K562 (cell line): ENCODE measurements around the gene CDH12. TPM values are rescaled to one million over a fixed set of nuclear protein-coding genes. Genes with fewer than 3 reads are reported as not detected.

Source experiments
- ATAC-seq: fragments of 200-7000 bp; cut with Tn5 transposase; 3 replicates; pipeline ENCODE4 v1.9.1; 2020; ENCODE audit warnings: moderate library complexity
- BruUV-seq: library from RNA; stranded (reverse); fragments of 400-500 nt; replicated peaks from 2 replicates; lab custom pipeline; 2021; lab: Mats Ljungman, UMichigan
- CTCF ChIA-PET: fragments of 300-600 bp; formaldehyde crosslinking; extraction: SDS; loops from one replicate; lab custom pipeline; 2021; ENCODE audit warnings: low intra/inter-chr PET ratio; lab: Yijun Ruan, JAX
- POLR2A ChIA-PET: fragments of 300-600, 350-650 bp; sonication (Branson Sonifier 250); formaldehyde crosslinking; extraction: SDS; loops from one replicate; lab custom pipeline; 2021; ENCODE audit warnings: antibody characterized with exemption, inconsistent platforms; lab: Yijun Ruan, JAX
- DNase-seq, 4 experiments: peaks; one replicate each; pipeline versions ENCODE4 v3.0.0 to v3.0.0-alpha.2; 2011 to 2018; ENCODE audit warnings: low spot score in 3 of 4, mixed read lengths in 3 of 4; ENCODE audit errors: extremely low read depth in 1 of 4
- FAIRE-seq: peaks from 2 replicates; lab custom pipeline; 2011; peaks lifted over from hg19 to GRCh38; lab: Jason Lieb, UNC
- H2AFZ ChIP-seq: 2 replicates; pipeline ENCODE4 v1.6.0; 2011; ENCODE audit warnings: low read depth, low read length, control low read depth, inconsistent platforms
- H3K27ac ChIP-seq: fragments of 200-600 bp; 3 replicates; pipeline ENCODE4 v1.8.0; 2011; ENCODE audit warnings: low read depth, mild to moderate bottlenecking, control low read depth, inconsistent platforms, low read length, moderate library complexity, mixed read lengths; ENCODE audit errors: extremely low read depth
- H3K27me3 ChIP-seq, 2 experiments: fragments of 300-600 bp in 1 of 2; 2 replicates in 1 of 2; 3 replicates in 1 of 2; pipeline versions ENCODE4 v1.6.0 to v1.8.0; 2011; ENCODE audit warnings: inconsistent platforms in 2 of 2, low read length in 2 of 2, mild to moderate bottlenecking in 1 of 2, mixed read lengths in 1 of 2, moderate library complexity in 1 of 2; ENCODE audit not compliant: control insufficient read depth in 2 of 2, insufficient read depth in 2 of 2
- H3K36me3 ChIP-seq: fragments of 300-600 bp; 3 replicates; pipeline ENCODE4 v1.8.0; 2011; ENCODE audit warnings: mild to moderate bottlenecking, low read length, inconsistent platforms; ENCODE audit not compliant: control insufficient read depth, insufficient read depth
- H3K4me1 ChIP-seq, 2 experiments: fragments of 200-600 bp in 1 of 2; replicated peaks in 1 of 2; 2 replicates in 1 of 2; 3 replicates in 1 of 2; pipeline versions ENCODE4 v1.5.1 to v1.8.0; 2011; ENCODE audit warnings: inconsistent platforms in 2 of 2, low read length in 2 of 2, mild to moderate bottlenecking in 1 of 2, mixed read lengths in 1 of 2, moderate library complexity in 1 of 2; ENCODE audit not compliant: control insufficient read depth in 2 of 2, insufficient read depth in 2 of 2
- H3K4me2 ChIP-seq: 2 replicates; pipeline ENCODE4 v1.6.1; 2011; ENCODE audit warnings: low read length, control low read depth, inconsistent platforms, mixed read lengths; ENCODE audit not compliant: insufficient read depth
- H3K4me3 ChIP-seq: fragments of 200-600 bp; sonication (generic), shearing (Covaris generic); 2 replicates; pipeline ENCODE4 v1.5.1; 2016; ENCODE audit warnings: control low read depth, inconsistent platforms
- H3K79me2 ChIP-seq: fragments of 200-600 bp; 3 replicates; pipeline ENCODE4 v1.8.0; 2011; ENCODE audit warnings: low read length, inconsistent platforms; ENCODE audit not compliant: control insufficient read depth, insufficient read depth
- H3K9ac ChIP-seq, 2 experiments: 2 replicates each; pipeline versions ENCODE4 v1.6.0 to v1.6.1; 2011; ENCODE audit warnings: low read depth in 2 of 2, low read length in 2 of 2, control low read depth in 1 of 2, inconsistent platforms in 1 of 2, mild to moderate bottlenecking in 1 of 2, mixed read lengths in 1 of 2; ENCODE audit not compliant: insufficient read depth in 1 of 2
- H3K9me1 ChIP-seq: one replicate; pipeline ENCODE4 v1.6.0; 2011; ENCODE audit warnings: inconsistent platforms, mild to moderate bottlenecking, low read length, moderate library complexity; ENCODE audit not compliant: control insufficient read depth, insufficient read depth
- H3K9me3 ChIP-seq: replicated peaks from 2 replicates; pipeline ENCODE4 v1.5.1; 2011; ENCODE audit warnings: low read depth, low read length, inconsistent platforms; ENCODE audit not compliant: control insufficient read depth, insufficient read depth
- H4K20me1 ChIP-seq: replicated peaks from 2 replicates; pipeline ENCODE4 v1.6.1; 2011; ENCODE audit warnings: low read length, inconsistent platforms, mixed read lengths; ENCODE audit not compliant: control insufficient read depth, insufficient read depth
- BRF1 ChIP-seq: IDR thresholded peaks from 3 replicates; pipeline ENCODE4 v1.6.1; 2011; ENCODE audit warnings: borderline replicate concordance, mild to moderate bottlenecking; ENCODE audit not compliant: insufficient read length; ENCODE audit errors: extremely low read depth
- CREB1 ChIP-seq, 2 experiments: sonication (generic) in 1 of 2; formaldehyde crosslinking in 1 of 2; IDR thresholded peaks; 2 replicates each; pipeline versions ENCODE4 v1.6.1 to v1.8.0; 2012 to 2022; ENCODE audit warnings: inconsistent platforms in 1 of 2, mild to moderate bottlenecking in 1 of 2, missing genetic modification reagents in 1 of 2, moderate library complexity in 1 of 2
- KAT7 ChIP-seq: sonication (generic); formaldehyde crosslinking; IDR thresholded peaks from 2 replicates; pipeline ENCODE4 v1.8.0; 2022; ENCODE audit warnings: missing genetic modification reagents, mild to moderate bottlenecking, borderline replicate concordance
- NFXL1 ChIP-seq: fragments of 450-650 bp; formaldehyde crosslinking; IDR thresholded peaks from 2 replicates; pipeline ENCODE4 v1.4.0; 2021; ENCODE audit warnings: mild to moderate bottlenecking
- RBM14 ChIP-seq: fragments of 200-400 bp; formaldehyde crosslinking; IDR thresholded peaks from 2 replicates; pipeline ENCODE4 v1.6.1; 2018; ENCODE audit warnings: low read depth, mild to moderate bottlenecking, low read length, moderate library complexity, borderline replicate concordance; ENCODE audit not compliant: insufficient read depth
- SAFB2 ChIP-seq: fragments of 200-400 bp; formaldehyde crosslinking; IDR thresholded peaks from 2 replicates; pipeline ENCODE4 v1.6.1; 2018; ENCODE audit warnings: borderline replicate concordance, low read length, low read depth, moderate library complexity; ENCODE audit not compliant: severe bottlenecking
- SAP30 ChIP-seq: fragments of 200-600 bp; sonication (generic); IDR thresholded peaks from 2 replicates; pipeline ENCODE4 v1.6.1; 2012; ENCODE audit warnings: borderline replicate concordance, low read depth, mild to moderate bottlenecking, moderate library complexity, low read length, control low read depth, inconsistent platforms; ENCODE audit not compliant: insufficient read depth, poor library complexity, severe bottlenecking
- SMC3 ChIP-seq: conservative IDR thresholded peaks from 2 replicates; pipeline ENCODE4 v1.6.1; 2011; ENCODE audit warnings: low read depth, low read length, improper control_type of control experiment; ENCODE audit not compliant: insufficient read depth
- ZNF174 ChIP-seq: fragments of 250-450 bp; sonication (Bioruptor Pico); IDR thresholded peaks from 2 replicates; pipeline ENCODE4 v1.4.0; 2020; ENCODE audit warnings: mild to moderate bottlenecking
- ZNF551 ChIP-seq: fragments of 250-450 bp; sonication (Bioruptor Pico); IDR thresholded peaks from 2 replicates; pipeline ENCODE4 v1.5.0; 2021; ENCODE audit warnings: mild to moderate bottlenecking, moderate library complexity
- ZNF668 ChIP-seq: fragments of 250-450 bp; sonication (Bioruptor Pico); IDR thresholded peaks from 2 replicates; pipeline ENCODE4 v1.8.0; 2022; ENCODE audit warnings: mild to moderate bottlenecking, inconsistent platforms
- WGBS: fragments of 100-300 bp; shearing (Covaris generic); methylation state at CpG from one replicate; pipeline ENCODE4 v1.1.6; 2016; ENCODE audit warnings: low coverage, mixed read lengths; ENCODE audit not compliant: insufficient coverage; ENCODE audit errors: missing lambda C conversion rate; 5-methylcytosine and 5-hydroxymethylcytosine counted together
- in situ Hi-C: fragments of 300-500 bp; cut with MboI; formaldehyde crosslinking; loops from 4 replicates; pipeline ENCODE4 v1.15.0; 2018; ENCODE audit warnings: inconsistent platforms, mixed read lengths
- intact Hi-C: fragments of 100-400 bp; cut with micrococcal nuclease; formaldehyde crosslinking; loops from 2 replicates; pipeline ENCODE4 v1.14.2; 2022
- polyA plus RNA-seq, 8 experiments: library from polyadenylated mRNA; depleted of rRNA in 4 of 8; stranded (reverse) in 5 of 8; unstranded in 3 of 8; fragments of >200 nt; fragmentation: Nextera tagmentation in 2 of 8; fragmentation: Illumina TruSeq in 1 of 8; extraction: Ambion mirVana in 2 of 8; extraction: Trizol in 1 of 8; gene quantifications; 2 replicates each; pipeline versions ENCODE4 v1.2.1 to v1.2.3, GENCODE V29; 2011 to 2014; ENCODE audit warnings: inconsistent platforms in 1 of 8, missing spikeins in 1 of 8
- total RNA-seq, 7 experiments: library from RNA; depleted of rRNA in 6 of 7; stranded (reverse); fragments of >200 nt in 6 of 7; fragmentation: Illumina TruSeq in 2 of 7; extraction: Trizol in 2 of 7; gene quantifications; 2 replicates each; pipeline versions ENCODE4 v1.2.1 to v1.2.3, GENCODE V29; 2011 to 2021; ENCODE audit warnings: low replicate concordance in 1 of 7
- TF ChIP-seq, protein P1 (sequence below): fragments of 200-800 bp; sonication (Bioruptor generic); IDR thresholded peaks from 2 replicates; pipeline ENCODE4 v1.6.1; 2017; ENCODE audit warnings: missing genetic modification characterization, missing compliant biosample characterization
- TF ChIP-seq, protein P2 (sequence below): fragments of 250-450 bp; sonication (Bioruptor Pico); IDR thresholded peaks from 2 replicates; pipeline ENCODE4 v1.4.0; 2020; ENCODE audit warnings: mild to moderate bottlenecking, moderate library complexity
- TF ChIP-seq, protein P3 (sequence below): sonication (generic); formaldehyde crosslinking; IDR thresholded peaks from 2 replicates; pipeline ENCODE4 v1.8.1; 2023; ENCODE audit warnings: mild to moderate bottlenecking, missing genetic modification reagents
- TF ChIP-seq, protein P4 (sequence below): fragments of 250-450 bp; sonication (Bioruptor Pico); IDR thresholded peaks from 2 replicates; pipeline ENCODE4 v1.5.0; 2021

The CDH12 gene
- total and polyA plus RNA-seq, 9 of the 15 experiments (the other 6 are each of a cell fraction or from before 2014, with no cell fraction given) = 0.03 to 1.7 (median 0.37) TPM

DNA sequence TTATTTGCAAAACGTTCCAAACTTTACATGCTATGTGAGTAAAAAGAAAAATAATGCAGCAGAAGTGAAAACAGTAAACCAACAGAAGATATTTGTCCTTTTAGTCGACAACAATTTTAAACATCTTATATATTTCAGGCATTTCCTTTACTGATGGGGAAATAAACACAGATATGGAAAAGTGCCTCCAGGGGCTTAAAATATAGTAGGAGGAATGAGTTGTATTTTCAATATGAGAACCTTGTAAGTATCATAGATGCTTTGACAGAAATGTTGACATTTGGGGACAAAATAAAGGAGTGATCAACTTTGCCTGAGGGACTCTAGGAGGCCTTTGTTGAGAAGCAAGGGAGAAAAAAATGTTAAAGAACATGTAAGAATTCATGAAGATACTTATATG lies 1043.5 kb downstream of the CDH12 start:
- in situ Hi-C loops = no loop called here
- POLR2A ChIA-PET = no interaction called here
- no peak for TF ChIP-seq BRF1
- no peak for TF ChIP-seq RBM14
- TF ChIP-seq CREB1 (IDR thresholded peaks at IDR 0.05) = no peak
- TF ChIP-seq CREB1 (CRISPR knock-in tag; IDR thresholded peaks at IDR 0.05) = no peak
- TF ChIP-seq NFXL1 (CRISPR knock-in tag) = no peak
- TF ChIP-seq, protein P1, sequence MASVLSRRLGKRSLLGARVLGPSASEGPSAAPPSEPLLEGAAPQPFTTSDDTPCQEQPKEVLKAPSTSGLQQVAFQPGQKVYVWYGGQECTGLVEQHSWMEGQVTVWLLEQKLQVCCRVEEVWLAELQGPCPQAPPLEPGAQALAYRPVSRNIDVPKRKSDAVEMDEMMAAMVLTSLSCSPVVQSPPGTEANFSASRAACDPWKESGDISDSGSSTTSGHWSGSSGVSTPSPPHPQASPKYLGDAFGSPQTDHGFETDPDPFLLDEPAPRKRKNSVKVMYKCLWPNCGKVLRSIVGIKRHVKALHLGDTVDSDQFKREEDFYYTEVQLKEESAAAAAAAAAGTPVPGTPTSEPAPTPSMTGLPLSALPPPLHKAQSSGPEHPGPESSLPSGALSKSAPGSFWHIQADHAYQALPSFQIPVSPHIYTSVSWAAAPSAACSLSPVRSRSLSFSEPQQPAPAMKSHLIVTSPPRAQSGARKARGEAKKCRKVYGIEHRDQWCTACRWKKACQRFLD (CRISPR knock-in tag) = no peak
- TF ChIP-seq, protein P2, sequence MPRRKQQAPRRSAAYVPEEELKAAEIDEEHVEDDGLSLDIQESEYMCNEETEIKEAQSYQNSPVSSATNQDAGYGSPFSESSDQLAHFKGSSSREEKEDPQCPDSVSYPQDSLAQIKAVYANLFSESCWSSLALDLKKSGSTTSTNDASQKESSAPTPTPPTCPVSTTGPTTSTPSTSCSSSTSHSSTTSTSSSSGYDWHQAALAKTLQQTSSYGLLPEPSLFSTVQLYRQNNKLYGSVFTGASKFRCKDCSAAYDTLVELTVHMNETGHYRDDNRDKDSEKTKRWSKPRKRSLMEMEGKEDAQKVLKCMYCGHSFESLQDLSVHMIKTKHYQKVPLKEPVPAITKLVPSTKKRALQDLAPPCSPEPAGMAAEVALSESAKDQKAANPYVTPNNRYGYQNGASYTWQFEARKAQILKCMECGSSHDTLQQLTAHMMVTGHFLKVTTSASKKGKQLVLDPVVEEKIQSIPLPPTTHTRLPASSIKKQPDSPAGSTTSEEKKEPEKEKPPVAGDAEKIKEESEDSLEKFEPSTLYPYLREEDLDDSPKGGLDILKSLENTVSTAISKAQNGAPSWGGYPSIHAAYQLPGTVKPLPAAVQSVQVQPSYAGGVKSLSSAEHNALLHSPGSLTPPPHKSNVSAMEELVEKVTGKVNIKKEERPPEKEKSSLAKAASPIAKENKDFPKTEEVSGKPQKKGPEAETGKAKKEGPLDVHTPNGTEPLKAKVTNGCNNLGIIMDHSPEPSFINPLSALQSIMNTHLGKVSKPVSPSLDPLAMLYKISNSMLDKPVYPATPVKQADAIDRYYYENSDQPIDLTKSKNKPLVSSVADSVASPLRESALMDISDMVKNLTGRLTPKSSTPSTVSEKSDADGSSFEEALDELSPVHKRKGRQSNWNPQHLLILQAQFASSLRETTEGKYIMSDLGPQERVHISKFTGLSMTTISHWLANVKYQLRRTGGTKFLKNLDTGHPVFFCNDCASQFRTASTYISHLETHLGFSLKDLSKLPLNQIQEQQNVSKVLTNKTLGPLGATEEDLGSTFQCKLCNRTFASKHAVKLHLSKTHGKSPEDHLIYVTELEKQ = no peak
- no peak for TF ChIP-seq KAT7
- no peak for TF ChIP-seq SAFB2
- no peak for TF ChIP-seq SMC3
- no peak for TF ChIP-seq ZNF551 (CRISPR knock-in tag)
- no peak for TF ChIP-seq SAP30
- TF ChIP-seq, protein P3, sequence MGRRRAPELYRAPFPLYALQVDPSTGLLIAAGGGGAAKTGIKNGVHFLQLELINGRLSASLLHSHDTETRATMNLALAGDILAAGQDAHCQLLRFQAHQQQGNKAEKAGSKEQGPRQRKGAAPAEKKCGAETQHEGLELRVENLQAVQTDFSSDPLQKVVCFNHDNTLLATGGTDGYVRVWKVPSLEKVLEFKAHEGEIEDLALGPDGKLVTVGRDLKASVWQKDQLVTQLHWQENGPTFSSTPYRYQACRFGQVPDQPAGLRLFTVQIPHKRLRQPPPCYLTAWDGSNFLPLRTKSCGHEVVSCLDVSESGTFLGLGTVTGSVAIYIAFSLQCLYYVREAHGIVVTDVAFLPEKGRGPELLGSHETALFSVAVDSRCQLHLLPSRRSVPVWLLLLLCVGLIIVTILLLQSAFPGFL (CRISPR knock-in tag) = no peak
- no peak for TF ChIP-seq ZNF174 (CRISPR knock-in tag)
- TF ChIP-seq, protein P4, sequence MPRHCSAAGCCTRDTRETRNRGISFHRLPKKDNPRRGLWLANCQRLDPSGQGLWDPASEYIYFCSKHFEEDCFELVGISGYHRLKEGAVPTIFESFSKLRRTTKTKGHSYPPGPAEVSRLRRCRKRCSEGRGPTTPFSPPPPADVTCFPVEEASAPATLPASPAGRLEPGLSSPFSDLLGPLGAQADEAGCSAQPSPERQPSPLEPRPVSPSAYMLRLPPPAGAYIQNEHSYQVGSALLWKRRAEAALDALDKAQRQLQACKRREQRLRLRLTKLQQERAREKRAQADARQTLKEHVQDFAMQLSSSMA (CRISPR knock-in tag) = no peak
- TF ChIP-seq ZNF668 (CRISPR knock-in tag) = no peak

More for the DNA sequence above, 1043.5 kb downstream of the CDH12 start:
- WGBS = 2% methylated on average over 2 of the region's 2 CpGs
- DNase-seq = no peak
- Histone ChIP-seq H3K9me1 (no peaks in the 10 kb centered on the region), H4K20me1 (no peaks in the 10 kb centered on the region), H2AFZ (no peak overlapping the region), H3K36me3 (no peaks in the 10 kb centered on the region), H3K9me3 (no peaks in the 10 kb centered on the region), H3K9ac (no peak overlapping the region), H3K27me3 (no peaks in the 10 kb centered on the region), H3K27ac (no peak overlapping the region), H3K79me2 (no peaks in the 10 kb centered on the region), H3K4me1 (no peaks in the 10 kb centered on the region), H3K4me3 (no peak overlapping the region), H3K4me2 (no peak overlapping the region)
- no peak for ATAC-seq
- CTCF ChIA-PET = no interaction called here
- BruUV-seq = no TSS peak
- FAIRE-seq = no peak
- intact Hi-C loops = no loop called here
